ENCODE measurements around the gene GCK.

GCK gene

GRCh38 chr7:44161371-44161770 lies 27.9 kb downstream of the GCK start:
- no peak for TF ChIP-seq CTCF (conservative IDR thresholded peaks at IDR 0.05)
- no peak overlapping the region for H3K27ac ChIP-seq

- no peak for TF ChIP-seq CTCF (conservative IDR thresholded peaks at IDR 0.05)
- H3K27ac ChIP-seq = no peak overlapping the region
Measured at GRCh38 chr7:44159824-44160630, 29.2 kb downstream of the GCK start.

GRCh38 chr7:44158873-44159631 lies 30.2 kb downstream of the GCK start:
- no peak overlapping the region for H3K27ac ChIP-seq

GRCh38 chr7:44158096-44158872 lies 31.0 kb downstream of the GCK start:
- no peak for TF ChIP-seq CTCF (conservative IDR thresholded peaks at IDR 0.05)

More at GRCh38 chr7:44158873-44159631, 30.2 kb downstream of the GCK start:
- TF ChIP-seq CTCF (conservative IDR thresholded peaks at IDR 0.05) = no peak

GRCh38 chr7:44157116-44158080 lies 31.8 kb downstream of the GCK start:
- H3K27ac ChIP-seq = no peak overlapping the region
- no peak for TF ChIP-seq CTCF (conservative IDR thresholded peaks at IDR 0.05)

More at GRCh38 chr7:44158096-44158872, 31.0 kb downstream of the GCK start:
- H3K27ac ChIP-seq = no peak overlapping the region

- no peak overlapping the region for H3K27ac ChIP-seq
- TF ChIP-seq CTCF (conservative IDR thresholded peaks at IDR 0.05) = no peak
Measured at GRCh38 chr7:44156453-44157010, 32.7 kb downstream of the GCK start.

All from VCaP (cell line).